ENCODE results near the gene IKBKE.

The IKBKE gene

GRCh38 chr1:206504363-206504713 is 34.1 kb downstream of the IKBKE start:
- Histone ChIP-seq H3K4me3 (ENCODE audit: low read length) (no peak overlapping the region), H3K27ac (ENCODE audit: low read length) (no peak overlapping the region), H3K9me3 (ENCODE audit: insufficient read depth, low read length) (no peaks in the 10 kb centered on the region), H3K79me2 (ENCODE audit: low read length) (no peaks in the 10 kb centered on the region), H2AFZ (ENCODE audit: low read depth, low read length) (no peak overlapping the region), H4K20me1 (ENCODE audit: insufficient read depth, low read length) (no peaks in the 10 kb centered on the region), H3K4me2 (ENCODE audit: low read length) (no peak overlapping the region), H3K27me3 (ENCODE audit: low read depth, low read length) (peaks cover 29% of the 10 kb centered on the region), H3K4me1 (ENCODE audit: low read length) (peaks cover 15% of the 10 kb centered on the region), H3K36me3 (replicated peaks; ENCODE audit: low read depth, low read length) (no peaks in the 10 kb centered on the region), H3K9ac (ENCODE audit: low read length) (no peak overlapping the region)
- no peak for TF ChIP-seq CTCF (IDR thresholded peaks at IDR 0.05; ENCODE audit: low read depth, low read length)
- TF ChIP-seq EZH2phosphoT487 (IDR thresholded peaks at IDR 0.05; ENCODE audit: low read depth): no peak

DNA sequence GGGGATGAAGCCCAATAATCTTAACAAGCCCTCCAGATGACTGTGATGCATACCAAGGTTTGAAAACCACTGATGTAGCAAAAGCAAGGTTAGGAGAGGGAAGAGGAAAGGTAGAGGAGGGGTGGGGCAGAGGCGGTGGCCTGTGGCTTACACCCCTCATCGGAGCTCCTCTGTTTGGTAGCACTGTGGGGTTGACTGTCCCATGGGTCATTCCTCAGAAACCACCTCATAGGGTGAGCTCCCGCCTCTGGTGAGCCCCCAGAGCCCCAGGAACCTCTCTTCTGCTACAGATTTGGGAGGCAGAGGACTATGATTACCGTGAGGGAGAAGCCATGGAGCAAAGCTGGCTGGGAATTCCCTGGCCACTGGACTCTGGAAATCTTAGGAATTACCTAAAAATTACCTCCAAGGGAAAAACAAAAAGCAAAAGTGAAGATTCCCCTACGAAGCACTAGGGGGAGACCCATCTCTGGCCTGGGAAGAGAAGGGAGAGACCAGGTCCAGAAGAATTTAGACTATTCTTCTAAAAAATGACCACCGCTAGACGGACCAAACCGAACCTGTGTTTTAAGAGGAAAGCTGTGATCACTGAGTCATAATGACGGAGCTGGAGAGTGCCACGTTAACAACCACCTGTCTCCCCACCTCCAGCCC is 35.6 kb downstream of the IKBKE start:
- no peaks in the 10 kb centered on the region for H3K79me2 ChIP-seq (ENCODE audit: low read length)
- H2AFZ ChIP-seq (ENCODE audit: low read depth, low read length): no peak overlapping the region
- TF ChIP-seq EZH2phosphoT487 (IDR thresholded peaks at IDR 0.05; ENCODE audit: low read depth): no peak
- TF ChIP-seq CTCF (IDR thresholded peaks at IDR 0.05; ENCODE audit: low read depth, low read length): peak; percentile 83
- H3K4me2 ChIP-seq (ENCODE audit: low read length): peak overlapping the region; percentile 80
- peak overlapping the region; percentile 78 for H3K4me3 ChIP-seq (ENCODE audit: low read length)
- peak overlapping the region; percentile 62; the same call in 1 of the 2 replicates for H3K9ac ChIP-seq (ENCODE audit: low read length)
- H4K20me1 ChIP-seq (ENCODE audit: insufficient read depth, low read length): no peaks in the 10 kb centered on the region
- no peaks in the 10 kb centered on the region for H3K36me3 ChIP-seq (replicated peaks; ENCODE audit: low read depth, low read length)
- H3K27ac ChIP-seq (ENCODE audit: low read length): no peak overlapping the region
- peaks cover 15% of the 10 kb centered on the region for H3K4me1 ChIP-seq (ENCODE audit: low read length)
- no peaks in the 10 kb centered on the region for H3K9me3 ChIP-seq (ENCODE audit: insufficient read depth, low read length)
- H3K27me3 ChIP-seq (ENCODE audit: low read depth, low read length): peaks cover 30% of the 10 kb centered on the region

GRCh38 chr1:206506405-206507283 is 36.4 kb downstream of the IKBKE start:
- no peaks in the 10 kb centered on the region for H3K36me3 ChIP-seq (replicated peaks; ENCODE audit: low read depth, low read length)
- H3K9ac ChIP-seq (ENCODE audit: low read length): peak overlapping the region; percentile 62
- H3K4me2 ChIP-seq (ENCODE audit: low read length): peak overlapping the region; percentile 80
- peak overlapping the region; percentile 53 for H2AFZ ChIP-seq (ENCODE audit: low read depth, low read length)
- no peak overlapping the region for H3K27ac ChIP-seq (ENCODE audit: low read length)
- H3K4me1 ChIP-seq (ENCODE audit: low read length): peaks cover 15% of the 10 kb centered on the region
- no peak for TF ChIP-seq CTCF (IDR thresholded peaks at IDR 0.05; ENCODE audit: low read depth, low read length)
- H3K27me3 ChIP-seq (ENCODE audit: low read depth, low read length): peaks cover 30% of the 10 kb centered on the region
- no peaks in the 10 kb centered on the region for H3K79me2 ChIP-seq (ENCODE audit: low read length)
- peak overlapping the region; percentile 78 for H3K4me3 ChIP-seq (ENCODE audit: low read length)
- H3K9me3 ChIP-seq (ENCODE audit: insufficient read depth, low read length): no peaks in the 10 kb centered on the region
- H4K20me1 ChIP-seq (ENCODE audit: insufficient read depth, low read length): no peaks in the 10 kb centered on the region
